ENCODE data around the gene KRTAP10-1. TPM values are rescaled to one million over a fixed set of nuclear protein-coding genes. Genes with fewer than 3 reads are reported as not detected.

The KRTAP10-1 gene
- total RNA-seq, 2 experiments from 2014 or later: not detected

GRCh38 chr21:44513389-44514217 lies 26.4 kb downstream of the KRTAP10-1 start:
- no peak overlapping the region for H3K27ac Mint-ChIP-seq
- no peak overlapping the region for H3K4me3 Mint-ChIP-seq
- DNase-seq: no peak
- no peaks in the 10 kb centered on the region for H3K36me3 Mint-ChIP-seq
- no peaks in the 10 kb centered on the region for H3K4me1 Mint-ChIP-seq (ENCODE audit: low read depth)
- ChIA-PET CTCF (interaction anchor here (0.6 to 1.8 kb wide), 2 partner anchors 33 to 280 kb away, joined by 3 to 5 read pairs; no protein-coding TSS in a partner anchor), POLR2A (no interaction called here)
- H3K27me3 Mint-ChIP-seq: no peaks in the 10 kb centered on the region
- intact Hi-C loops (cut with micrococcal nuclease): no loop called here
- H3K9me3 Mint-ChIP-seq: no peaks in the 10 kb centered on the region

- POLR2A ChIA-PET: no interaction called here
- H3K36me3 Mint-ChIP-seq: no peaks in the 10 kb centered on the region
- DNase-seq: no peak
Observed at GRCh38 chr21:44512496-44513388, 27.3 kb downstream of the KRTAP10-1 start.

GRCh38 chr21:44511938-44512275 lies 28.1 kb downstream of the KRTAP10-1 start:
- Mint-ChIP-seq H3K4me3 (no peak overlapping the region), H3K36me3 (no peaks in the 10 kb centered on the region), H3K27ac (no peak overlapping the region), H3K27me3 (no peaks in the 10 kb centered on the region), H3K9me3 (no peaks in the 10 kb centered on the region), H3K4me1 (ENCODE audit: low read depth) (no peaks in the 10 kb centered on the region)
- intact Hi-C loops (cut with micrococcal nuclease): no loop called here
- POLR2A ChIA-PET: no interaction called here
- CTCF ChIA-PET: interaction anchor here (1.7 to 5.7 kb wide), 5 partner anchors 18 to 282 kb away, joined by 4 to 67 read pairs (median 7); no protein-coding TSS in a partner anchor
- no peak for DNase-seq

More at GRCh38 chr21:44512496-44513388, 27.3 kb downstream of the KRTAP10-1 start:
- Mint-ChIP-seq H3K4me3 (no peak overlapping the region), H3K27ac (no peak overlapping the region), H3K27me3 (no peaks in the 10 kb centered on the region), H3K4me1 (ENCODE audit: low read depth) (no peaks in the 10 kb centered on the region), H3K9me3 (no peaks in the 10 kb centered on the region)
- CTCF ChIA-PET: interaction anchor here (1.7 to 5.7 kb wide), 3 partner anchors 19 to 281 kb away, joined by 4 to 67 read pairs (median 35); no protein-coding TSS in a partner anchor
- intact Hi-C loops (cut with micrococcal nuclease): no loop called here

- no peak overlapping the region for H3K4me3 Mint-ChIP-seq
- no peaks in the 10 kb centered on the region for H3K4me1 Mint-ChIP-seq (ENCODE audit: low read depth)
- ChIA-PET POLR2A (no interaction called here), CTCF (interaction anchor here (0.6 to 5.7 kb wide), 30 partner anchors 10 to 428 kb away, joined by 3 to 67 read pairs (median 4); partner anchors contain the start of genes KRTAP12-3, PTTG1IP, SLX9 and UBE2G2)
- no peaks in the 10 kb centered on the region for H3K27me3 Mint-ChIP-seq
- intact Hi-C loops (cut with micrococcal nuclease): no loop called here
- H3K27ac Mint-ChIP-seq: no peak overlapping the region
- H3K9me3 Mint-ChIP-seq: no peaks in the 10 kb centered on the region
- no peaks in the 10 kb centered on the region for H3K36me3 Mint-ChIP-seq
- no peak for DNase-seq
Observed at GRCh38 chr21:44511219-44511937, 28.6 kb downstream of the KRTAP10-1 start.

GRCh38 chr21:44510508-44511218 lies 29.3 kb downstream of the KRTAP10-1 start:
- ChIA-PET POLR2A (no interaction called here), CTCF (interaction anchor here (0.6 to 5.7 kb wide), 35 partner anchors 9 to 429 kb away, joined by 3 to 67 read pairs (median 4); partner anchors contain the start of genes KRTAP12-3, PTTG1IP, SLX9 and UBE2G2)
- Mint-ChIP-seq H3K4me1 (ENCODE audit: low read depth) (no peaks in the 10 kb centered on the region), H3K9me3 (no peaks in the 10 kb centered on the region), H3K27ac (no peak overlapping the region), H3K27me3 (no peaks in the 10 kb centered on the region), H3K4me3 (no peak overlapping the region), H3K36me3 (no peaks in the 10 kb centered on the region)
- DNase-seq: peak; percentile 82
- intact Hi-C loops (cut with micrococcal nuclease): loop anchor here (1.0 kb wide), 2 partner anchors 232 to 283 kb away; no protein-coding TSS in a partner anchor

GRCh38 chr21:44510109-44510507 lies 29.9 kb downstream of the KRTAP10-1 start:
- DNase-seq: no peak
- Mint-ChIP-seq H3K36me3 (no peaks in the 10 kb centered on the region), H3K4me3 (no peak overlapping the region), H3K4me1 (ENCODE audit: low read depth) (no peaks in the 10 kb centered on the region), H3K27me3 (no peaks in the 10 kb centered on the region), H3K27ac (no peak overlapping the region), H3K9me3 (no peaks in the 10 kb centered on the region)
- intact Hi-C loops (cut with micrococcal nuclease): loop anchor here (1.0 kb wide), 2 partner anchors 232 to 283 kb away; no protein-coding TSS in a partner anchor
- ChIA-PET CTCF (interaction anchor here (0.6 to 5.7 kb wide), 26 partner anchors 9 to 430 kb away, joined by 3 to 67 read pairs (median 4); partner anchors contain the start of genes PTTG1IP, SLX9 and UBE2G2), POLR2A (no interaction called here)

GRCh38 chr21:44509539-44509938 lies 30.5 kb downstream of the KRTAP10-1 start:
- Mint-ChIP-seq H3K36me3 (no peaks in the 10 kb centered on the region), H3K27ac (no peak overlapping the region), H3K27me3 (no peaks in the 10 kb centered on the region), H3K4me3 (no peak overlapping the region), H3K9me3 (no peaks in the 10 kb centered on the region), H3K4me1 (ENCODE audit: low read depth) (no peaks in the 10 kb centered on the region)
- intact Hi-C loops (cut with micrococcal nuclease): no loop called here
- DNase-seq: no peak
- ChIA-PET CTCF (interaction anchor here (0.6 to 5.7 kb wide), 13 partner anchors 8 to 423 kb away, joined by 3 to 67 read pairs (median 6); partner anchors contain the start of gene PTTG1IP), POLR2A (no interaction called here)

GRCh38 chr21:44508711-44509445 lies 31.1 kb downstream of the KRTAP10-1 start:
- H3K9me3 Mint-ChIP-seq: no peaks in the 10 kb centered on the region
- intact Hi-C loops (cut with micrococcal nuclease): no loop called here
- no peaks in the 10 kb centered on the region for H3K4me1 Mint-ChIP-seq (ENCODE audit: low read depth)
- no peak overlapping the region for H3K27ac Mint-ChIP-seq
- CTCF ChIA-PET: interaction anchor here (1.2 to 5.7 kb wide), 4 partner anchors 234 to 383 kb away, joined by 3 to 67 read pairs (median 20); no protein-coding TSS in a partner anchor
- H3K4me3 Mint-ChIP-seq: no peak overlapping the region
- POLR2A ChIA-PET: no interaction called here
- DNase-seq: no peak
- no peaks in the 10 kb centered on the region for H3K27me3 Mint-ChIP-seq
- H3K36me3 Mint-ChIP-seq: no peaks in the 10 kb centered on the region

GRCh38 chr21:44508426-44508710 lies 31.6 kb downstream of the KRTAP10-1 start:
- H3K27ac Mint-ChIP-seq: no peak overlapping the region
- H3K4me3 Mint-ChIP-seq: no peak overlapping the region
- H3K27me3 Mint-ChIP-seq: no peaks in the 10 kb centered on the region
- intact Hi-C loops (cut with micrococcal nuclease): no loop called here
- ChIA-PET POLR2A (no interaction called here), CTCF (interaction anchor here (5.7 kb wide), 1 partner anchor 285 kb away, joined by 67 read pairs; no protein-coding TSS in a partner anchor)
- DNase-seq: no peak
- no peaks in the 10 kb centered on the region for H3K4me1 Mint-ChIP-seq (ENCODE audit: low read depth)
- no peaks in the 10 kb centered on the region for H3K36me3 Mint-ChIP-seq
- no peaks in the 10 kb centered on the region for H3K9me3 Mint-ChIP-seq

GRCh38 chr21:44507673-44508425 lies 32.1 kb downstream of the KRTAP10-1 start:
- CTCF ChIA-PET: interaction anchor here (0.6 to 5.7 kb wide), 2 partner anchors 286 to 409 kb away, joined by 4 to 67 read pairs; no protein-coding TSS in a partner anchor
- H3K9me3 Mint-ChIP-seq: no peaks in the 10 kb centered on the region
- intact Hi-C loops (cut with micrococcal nuclease): no loop called here
- H3K4me1 Mint-ChIP-seq (ENCODE audit: low read depth): no peaks in the 10 kb centered on the region
- H3K4me3 Mint-ChIP-seq: no peak overlapping the region
- DNase-seq: no peak
- POLR2A ChIA-PET: no interaction called here
- no peaks in the 10 kb centered on the region for H3K36me3 Mint-ChIP-seq
- no peak overlapping the region for H3K27ac Mint-ChIP-seq
- no peaks in the 10 kb centered on the region for H3K27me3 Mint-ChIP-seq
